Measurements from ENCODE around the gene SPACDR.

The SPACDR gene

GRCh38 chr7:100407285-100408180 is 56.5 kb downstream of the SPACDR start:
- no peak for DNase-seq

- no peak for DNase-seq
Observed at GRCh38 chr7:100406767-100407166, 57.3 kb downstream of the SPACDR start.

Measured in right forelimb (tissue), 1 donor.